MV-4-11 (cell line): Measurements from ENCODE around the gene REXO4.

Experiments
- DNase-seq: peaks from one replicate; lab custom pipeline; 2025; lab: John Stamatoyannopoulos, UW

Gene REXO4

DNA sequence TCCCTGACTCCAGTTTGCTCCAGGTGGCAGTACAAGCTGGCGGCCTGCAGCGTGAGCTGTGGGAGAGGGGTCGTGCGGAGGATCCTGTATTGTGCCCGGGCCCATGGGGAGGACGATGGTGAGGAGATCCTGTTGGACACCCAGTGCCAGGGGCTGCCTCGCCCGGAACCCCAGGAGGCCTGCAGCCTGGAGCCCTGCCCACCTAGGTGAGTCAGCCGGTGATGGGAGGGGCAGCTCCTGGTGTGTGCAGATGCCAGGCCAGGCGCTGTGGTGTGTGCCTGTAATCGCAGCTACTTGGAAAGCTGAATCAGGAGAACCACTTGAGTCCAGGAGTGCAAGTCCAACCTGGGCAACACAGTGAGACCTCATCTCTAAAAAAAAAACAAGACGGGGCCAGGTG is 31.9 kb upstream of the REXO4 start:
- DNase-seq: no peak

- DNase-seq: no peak
These were observed 30.7 kb upstream of the REXO4 start for GRCh38 chr9:133448487-133448972.

DNA sequence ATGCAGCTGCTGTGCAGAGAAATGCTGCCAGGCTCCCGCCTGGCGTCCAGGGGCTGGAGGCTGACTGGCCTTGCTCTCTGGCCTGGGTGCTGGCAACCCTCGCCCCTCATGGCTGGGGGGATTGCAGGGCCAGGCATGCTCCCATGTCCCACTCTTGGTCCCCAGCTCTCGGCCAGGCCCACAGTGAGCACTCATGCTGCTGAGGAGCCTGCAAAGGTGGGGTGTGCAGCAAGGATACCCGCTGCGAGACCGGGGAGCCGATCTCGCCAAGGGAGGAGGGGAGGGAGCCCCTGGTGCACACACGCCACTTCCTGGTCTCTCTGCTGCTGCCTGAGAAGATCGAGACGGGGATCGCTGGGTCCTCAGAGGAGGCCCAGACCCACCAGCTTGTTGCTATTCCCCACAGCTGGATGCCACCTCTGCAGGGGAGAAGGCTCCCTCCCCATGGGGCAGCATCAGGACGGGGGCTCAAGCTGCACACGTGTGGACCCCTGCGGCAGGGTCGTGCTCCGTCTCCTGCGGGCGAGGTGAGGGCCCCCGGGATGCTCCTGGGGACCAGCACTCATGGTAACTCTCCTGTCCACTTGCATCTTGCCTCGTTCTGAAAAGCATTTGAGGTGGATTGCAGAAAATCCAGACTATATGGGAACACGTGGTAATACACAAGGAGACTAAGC is 27.6 kb upstream of the REXO4 start:
- DNase-seq: no peak

- no peak for DNase-seq
These were observed 26.2 kb upstream of the REXO4 start for GRCh38 chr9:133443982-133444381.

- no peak for DNase-seq
These were observed 25.4 kb upstream of the REXO4 start for GRCh38 chr9:133443248-133443647.

DNA sequence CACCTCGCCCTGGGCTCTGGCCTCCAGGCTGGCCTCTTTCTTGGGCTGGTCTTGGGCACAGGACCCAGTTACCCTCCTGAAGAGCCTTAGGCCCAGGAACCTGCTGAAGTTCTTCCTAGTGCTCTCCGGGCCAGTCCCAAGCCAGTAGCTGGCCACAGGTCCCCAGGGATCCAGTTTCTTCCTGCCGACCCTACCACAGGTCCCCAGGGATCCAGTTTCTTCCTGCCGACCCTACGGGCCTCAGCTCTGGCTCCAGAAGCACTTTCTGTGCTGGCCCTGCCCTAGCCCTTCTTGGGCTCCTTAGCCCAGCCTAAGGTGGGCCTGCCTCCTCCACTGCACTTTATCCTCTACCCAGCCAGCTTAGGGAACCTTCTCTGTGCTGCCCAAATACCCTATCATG is 23.8 kb upstream of the REXO4 start:
- no peak for DNase-seq

DNA sequence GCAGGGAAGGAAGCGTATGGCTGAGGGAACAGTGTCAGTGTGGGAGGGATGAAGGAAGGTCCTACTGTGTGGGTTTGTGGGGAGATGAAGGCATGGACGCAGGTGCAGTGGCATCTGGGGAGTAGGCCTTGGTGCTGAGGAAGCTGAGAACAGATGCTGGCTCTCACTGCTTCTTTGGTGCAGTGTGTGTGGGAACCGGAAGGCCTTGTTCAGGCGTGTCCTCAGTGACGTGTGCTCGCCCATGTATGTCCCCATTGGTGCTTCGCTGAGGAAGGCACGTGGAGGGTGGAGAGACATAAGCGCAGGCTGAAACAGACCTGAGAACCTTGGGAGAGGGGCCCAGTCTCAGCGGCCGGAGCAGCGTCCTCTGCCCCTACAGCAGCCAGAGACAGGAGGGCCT is 23.1 kb upstream of the REXO4 start:
- DNase-seq: no peak

GRCh38 chr9:133439337-133439736 is 21.5 kb upstream of the REXO4 start:
- DNase-seq: no peak

- DNase-seq: no peak
These were observed 20.1 kb upstream of the REXO4 start for GRCh38 chr9:133437753-133438531.

- DNase-seq: no peak
These were observed 18.9 kb upstream of the REXO4 start for GRCh38 chr9:133436681-133437080.

DNA sequence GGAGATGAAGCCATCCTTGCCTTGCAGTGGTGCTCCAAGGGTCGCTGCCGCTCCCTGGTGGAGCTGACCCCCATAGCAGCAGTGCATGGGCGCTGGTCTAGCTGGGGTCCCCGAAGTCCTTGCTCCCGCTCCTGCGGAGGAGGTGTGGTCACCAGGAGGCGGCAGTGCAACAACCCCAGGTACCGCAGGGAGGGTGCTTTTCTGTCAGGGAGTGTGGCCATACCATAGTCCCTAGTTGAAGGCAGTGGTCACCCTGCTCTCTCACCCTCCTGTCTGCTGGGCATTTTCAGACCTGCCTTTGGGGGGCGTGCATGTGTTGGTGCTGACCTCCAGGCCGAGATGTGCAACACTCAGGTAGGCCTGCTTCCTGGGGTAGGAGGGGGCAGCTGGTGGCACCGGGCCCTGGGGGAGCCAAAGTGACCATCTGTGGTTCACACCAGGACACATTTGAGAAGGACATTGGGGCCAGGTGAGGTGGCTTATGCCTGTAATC is 15.6 kb upstream of the REXO4 start:
- no peak for DNase-seq

DNA sequence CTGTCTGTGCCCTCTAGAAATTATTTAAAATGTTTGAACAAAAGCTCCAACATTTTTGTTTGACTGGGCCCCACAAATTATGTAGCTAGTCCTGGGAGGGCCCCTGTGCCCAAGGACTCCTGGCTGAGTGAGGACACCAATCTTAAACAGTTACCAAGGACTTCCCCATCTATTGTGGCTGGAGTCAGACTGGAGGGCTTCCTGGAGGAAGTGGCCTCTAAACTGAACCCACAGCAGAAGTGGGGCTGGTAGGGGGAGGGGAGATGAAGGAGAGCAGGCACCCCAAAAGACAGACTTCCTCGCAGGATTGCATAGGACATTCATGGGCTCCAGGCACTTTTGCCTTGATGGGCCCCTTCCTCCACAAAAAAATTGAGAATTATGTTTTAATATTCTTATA is 12.4 kb upstream of the REXO4 start:
- peak; percentile 68 for DNase-seq

- DNase-seq: no peak
These were observed 11.9 kb upstream of the REXO4 start for GRCh38 chr9:133429641-133430161.

- no peak for DNase-seq
These were observed 11.4 kb upstream of the REXO4 start for GRCh38 chr9:133429214-133429613.

- DNase-seq: no peak
These were observed 10.8 kb upstream of the REXO4 start for GRCh38 chr9:133428617-133429101.

- no peak for DNase-seq
These were observed 10.0 kb upstream of the REXO4 start for GRCh38 chr9:133427658-133428348.

- DNase-seq: no peak
These were observed 8.2 kb upstream of the REXO4 start for GRCh38 chr9:133426011-133426410.

GRCh38 chr9:133425049-133425632 is 7.3 kb upstream of the REXO4 start:
- no peak for DNase-seq

- no peak for DNase-seq
These were observed 6.4 kb upstream of the REXO4 start for GRCh38 chr9:133424187-133424586.

- no peak for DNase-seq
These were observed 5.4 kb upstream of the REXO4 start for GRCh38 chr9:133423216-133423615.

DNA sequence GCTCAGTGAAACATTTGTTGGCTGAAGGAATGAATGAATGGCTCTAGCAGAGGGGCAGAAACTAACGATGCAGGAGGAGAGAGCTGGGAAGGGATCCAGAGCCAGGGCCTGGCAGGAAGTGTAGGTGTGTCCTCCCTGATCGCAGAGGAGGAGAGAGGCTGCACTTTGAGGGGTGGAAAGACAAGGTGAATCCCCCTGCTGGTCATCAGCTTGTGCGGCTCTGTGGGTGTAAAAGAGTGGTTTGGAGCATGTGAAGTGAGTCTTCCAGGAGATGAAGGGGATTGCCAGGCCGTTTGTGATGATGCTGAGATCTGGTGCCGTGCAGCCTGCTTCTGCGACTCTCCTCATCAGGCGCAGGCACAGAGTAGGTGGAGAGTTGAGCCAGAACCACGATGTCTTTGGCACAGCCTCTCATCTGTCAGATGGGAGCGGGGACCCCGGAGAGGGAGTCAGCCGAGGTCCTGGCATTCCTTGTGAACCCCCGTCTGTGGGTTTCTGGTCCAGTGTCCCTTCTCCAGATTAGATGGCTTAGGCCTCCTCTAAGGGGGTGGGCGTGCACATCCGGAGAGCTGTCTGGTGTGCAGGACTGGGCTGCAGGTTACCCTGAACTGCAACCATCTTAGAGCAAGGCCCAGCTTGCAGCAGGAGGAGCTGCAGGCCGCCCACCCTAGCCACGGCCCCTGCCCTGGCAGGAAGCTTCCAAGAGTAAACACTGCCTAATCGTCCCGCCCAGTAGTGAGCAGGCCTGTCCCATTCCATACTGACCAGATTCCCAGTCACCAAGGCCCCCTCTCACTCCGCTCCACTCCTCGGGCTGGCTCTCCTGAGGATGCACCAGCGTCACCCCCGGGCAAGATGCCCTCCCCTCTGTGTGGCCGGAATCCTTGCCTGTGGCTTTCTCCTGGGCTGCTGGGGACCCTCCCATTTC is 4.1 kb upstream of the REXO4 start, which contains the start of gene ADAMTS13:
TSS of gene ADAMTS13 (plus strand) at position 753 of the 928 bp plus-strand sequence. CDS start at position 830, 77 bp downstream.
- DNase-seq: no peak
